Stimulated activated CD8-positive, alpha-beta memory T cell treated with anti-CD3 and anti-CD28 coated beads, Interleukin-4, amount 100 ng/mL, for 4 hours (primary cell): ENCODE results near the gene ABCC4.
"Not testable (repeated sequence)": the region's sequence is repeated elsewhere in the genome, so short reads cannot be mapped to it uniquely, and the experiment has no call there.

Source experiments
- DNase-seq, 2 donors: peaks; one replicate each; pipeline ENCODE4 v3.0.0-alpha.2; 2020; ENCODE audit warnings: low read depth in 2 of 2, low spot score in 1 of 2

ABCC4 gene

DNA sequence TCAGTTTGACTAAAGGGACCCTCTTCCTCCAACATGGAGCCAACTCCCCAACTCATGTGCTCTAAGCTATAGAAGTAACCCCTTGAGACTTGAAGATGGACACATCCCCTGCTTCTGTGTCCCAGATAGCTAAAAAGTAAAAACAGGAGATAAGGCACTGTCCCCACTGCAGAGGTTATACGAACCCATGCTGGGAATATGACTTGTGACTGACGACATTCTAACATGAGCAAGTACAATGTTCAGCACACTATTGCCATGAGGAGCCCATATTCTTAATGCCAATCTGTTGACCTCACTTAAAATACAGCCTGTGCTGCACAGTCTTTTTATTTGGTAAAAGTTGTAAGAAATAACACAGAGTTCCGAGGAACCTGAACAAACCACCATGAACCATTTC is 71.4 kb downstream of the ABCC4 start:
- DNase-seq: no peak

DNA sequence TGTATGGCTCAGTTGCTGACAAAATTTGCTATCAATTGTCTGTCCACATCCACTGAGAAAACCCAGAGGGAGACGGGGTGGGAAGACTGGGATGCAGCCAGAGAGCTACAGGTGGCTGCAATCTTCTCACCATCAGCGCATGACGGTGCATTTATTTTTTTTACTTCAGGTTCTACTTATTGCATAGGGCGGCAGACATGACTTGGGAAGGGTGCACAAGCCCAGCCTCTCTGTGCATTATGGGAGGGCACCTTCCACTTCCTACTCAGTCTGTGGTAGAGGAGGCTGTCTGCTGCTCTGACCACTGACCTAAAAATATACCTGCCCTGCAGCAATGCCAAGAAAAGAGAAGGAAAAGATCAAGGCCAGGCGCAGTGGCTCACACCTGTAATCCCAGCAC is 73.1 kb downstream of the ABCC4 start:
- DNase-seq: no peak

DNA sequence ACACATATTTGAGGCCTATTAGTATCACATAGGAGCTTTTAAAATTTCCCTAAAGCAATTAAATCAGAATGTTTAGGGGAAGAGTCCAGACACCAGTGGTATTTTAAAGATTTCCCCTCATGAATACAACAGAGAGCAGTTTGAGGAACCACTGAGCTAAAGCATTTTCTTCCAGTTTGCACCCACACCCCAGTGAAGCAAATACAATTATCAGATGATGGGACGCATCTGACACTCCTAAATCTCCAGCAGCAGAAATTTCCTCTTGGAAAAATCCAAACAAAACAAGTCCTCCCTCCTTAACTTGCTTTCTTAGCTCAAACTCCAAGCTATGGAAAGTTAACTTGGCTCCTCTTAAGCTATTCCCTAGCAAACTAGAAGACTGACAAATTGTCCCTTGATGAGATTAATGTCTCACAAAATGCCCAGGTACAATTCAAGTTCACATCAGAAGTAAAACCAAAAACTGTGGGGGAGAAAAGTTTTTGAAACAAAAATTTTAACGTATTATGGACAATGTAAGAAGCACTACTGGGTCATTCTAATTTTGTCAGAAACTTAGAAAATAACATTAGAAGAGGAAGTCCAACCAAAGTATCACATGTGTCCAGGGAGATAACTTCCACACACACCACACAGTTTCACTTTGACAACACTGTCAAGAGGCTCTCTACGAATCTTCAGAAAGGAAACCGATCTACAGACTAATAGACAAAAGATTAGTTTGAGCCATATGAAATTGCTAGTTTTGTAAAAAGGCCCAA is 74.1 kb downstream of the ABCC4 start:
- no peak for DNase-seq

DNA sequence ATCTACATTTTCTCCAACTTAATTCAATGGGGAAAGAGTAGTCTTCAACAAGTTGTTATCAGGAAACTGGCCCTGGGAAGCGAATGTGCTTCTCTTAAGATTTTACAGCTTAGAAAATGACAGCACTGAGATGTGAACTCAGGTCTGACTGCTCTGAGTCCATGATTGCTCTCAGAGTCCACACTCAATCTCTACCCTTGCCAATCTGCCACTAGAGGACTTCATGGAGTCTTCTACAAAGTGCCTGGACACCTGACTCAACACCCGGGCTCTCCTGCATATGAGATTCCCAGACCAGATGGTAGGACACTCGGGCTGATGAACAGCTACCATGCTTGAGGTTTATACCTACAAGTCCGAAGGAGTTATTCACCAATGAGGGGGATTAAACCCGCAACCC is 74.8 kb downstream of the ABCC4 start:
- DNase-seq: no peak

DNA sequence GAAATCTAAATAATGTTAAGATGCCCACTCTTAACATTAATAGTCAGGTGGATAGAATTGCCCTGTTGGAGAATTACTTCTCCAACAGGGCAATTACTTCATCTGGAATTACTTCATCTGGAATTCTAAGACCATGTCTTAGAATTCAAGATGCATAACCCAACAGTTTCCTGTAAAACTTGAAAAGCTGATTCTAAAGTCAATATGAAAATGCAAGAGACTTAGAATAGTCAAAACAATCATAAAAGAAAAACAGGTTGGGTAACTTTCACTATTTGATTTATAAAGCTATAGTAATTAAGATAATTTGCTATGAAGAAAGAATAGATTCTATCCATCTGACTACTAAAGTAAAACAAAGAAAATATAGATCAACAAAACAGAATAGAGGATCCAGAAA is 75.2 kb downstream of the ABCC4 start:
- DNase-seq: no peak

DNA sequence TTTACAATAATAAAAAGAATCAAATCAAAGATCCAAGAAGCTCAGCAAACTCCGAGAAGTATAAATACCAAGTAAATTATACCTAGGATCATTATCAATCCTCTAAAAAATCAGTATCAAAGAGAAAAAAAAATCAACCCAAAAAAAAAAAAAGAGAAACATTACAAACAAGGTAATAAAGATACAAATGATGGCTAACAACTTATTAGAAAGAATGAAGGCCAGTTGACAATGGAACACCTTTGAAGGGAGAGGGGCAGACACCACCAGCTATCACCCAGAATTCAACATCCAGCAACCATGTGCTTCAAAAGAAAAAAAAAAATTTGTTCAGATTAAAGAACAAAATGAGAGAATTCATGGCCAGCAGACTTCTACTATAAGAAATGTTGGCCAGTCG is 77.2 kb downstream of the ABCC4 start:
- no peak for DNase-seq

DNA sequence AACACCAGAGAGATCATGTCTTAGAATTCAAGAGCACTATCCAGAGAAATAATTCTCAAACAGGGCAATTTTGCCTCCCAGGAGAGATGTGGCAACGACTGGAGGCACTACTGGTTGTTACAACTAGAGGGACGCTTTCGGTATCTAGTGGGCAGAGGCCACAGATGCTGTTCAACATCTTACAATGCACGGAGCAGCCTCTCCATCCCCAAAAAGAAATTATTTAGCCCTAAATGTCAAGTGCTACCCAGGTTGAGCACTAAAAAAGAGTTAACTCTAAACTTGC is 78.6 kb downstream of the ABCC4 start:
- DNase-seq: no peak

DNA sequence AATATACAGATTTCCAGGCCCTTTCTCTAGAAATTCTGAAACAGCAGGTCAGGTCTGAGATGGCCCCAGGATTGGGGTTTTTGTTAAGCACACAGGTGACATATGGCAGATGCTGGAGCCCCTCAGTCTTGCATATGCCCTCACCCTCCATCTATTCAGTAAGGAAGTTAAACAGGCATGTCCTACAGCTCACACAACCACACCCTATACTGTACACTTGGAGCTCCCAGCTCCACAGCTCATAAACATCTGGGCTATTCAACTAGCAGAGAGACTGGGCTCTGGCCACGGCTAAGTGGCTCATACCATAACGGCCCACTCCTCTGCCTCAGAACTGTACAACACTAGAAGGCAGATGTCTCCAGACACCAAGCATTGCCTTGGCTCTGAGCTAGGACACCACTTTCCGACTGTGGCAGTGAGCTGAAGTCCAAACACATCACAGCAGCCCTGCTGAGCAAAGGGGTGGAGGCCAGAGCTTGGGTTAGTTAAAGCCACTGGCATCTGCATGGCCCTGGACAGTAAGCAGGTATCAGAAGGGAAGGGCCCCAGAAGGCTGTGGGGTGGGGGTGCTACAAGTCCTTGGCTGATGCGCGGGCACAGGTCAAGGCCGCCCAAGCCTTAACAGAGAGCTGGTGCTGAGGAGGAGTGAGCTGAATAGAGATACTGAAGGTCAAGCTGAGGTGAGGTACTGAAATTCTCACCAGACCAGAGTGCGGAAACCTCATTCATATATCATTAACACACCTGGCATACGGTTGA is 79.1 kb downstream of the ABCC4 start:
- DNase-seq: no peak

DNA sequence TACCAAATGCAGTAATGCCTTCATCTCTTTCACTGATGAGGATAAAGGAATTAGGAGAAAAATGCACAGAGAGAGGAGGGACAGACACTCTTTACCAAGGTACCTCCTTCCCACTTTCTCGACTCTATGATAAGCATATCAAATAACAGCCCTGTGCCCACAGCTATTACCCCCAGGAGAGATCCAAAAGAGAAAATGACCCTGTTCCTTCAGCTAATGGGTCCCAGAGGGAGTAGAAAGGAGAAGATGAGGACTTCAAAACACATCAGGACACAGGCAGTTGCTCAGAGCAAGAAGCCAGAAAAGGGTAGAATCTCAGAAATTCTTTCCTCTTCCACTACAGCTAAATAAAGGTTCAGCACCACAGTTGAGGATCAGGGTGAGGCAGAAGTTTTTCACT is 80.6 kb downstream of the ABCC4 start:
- no peak for DNase-seq

DNA sequence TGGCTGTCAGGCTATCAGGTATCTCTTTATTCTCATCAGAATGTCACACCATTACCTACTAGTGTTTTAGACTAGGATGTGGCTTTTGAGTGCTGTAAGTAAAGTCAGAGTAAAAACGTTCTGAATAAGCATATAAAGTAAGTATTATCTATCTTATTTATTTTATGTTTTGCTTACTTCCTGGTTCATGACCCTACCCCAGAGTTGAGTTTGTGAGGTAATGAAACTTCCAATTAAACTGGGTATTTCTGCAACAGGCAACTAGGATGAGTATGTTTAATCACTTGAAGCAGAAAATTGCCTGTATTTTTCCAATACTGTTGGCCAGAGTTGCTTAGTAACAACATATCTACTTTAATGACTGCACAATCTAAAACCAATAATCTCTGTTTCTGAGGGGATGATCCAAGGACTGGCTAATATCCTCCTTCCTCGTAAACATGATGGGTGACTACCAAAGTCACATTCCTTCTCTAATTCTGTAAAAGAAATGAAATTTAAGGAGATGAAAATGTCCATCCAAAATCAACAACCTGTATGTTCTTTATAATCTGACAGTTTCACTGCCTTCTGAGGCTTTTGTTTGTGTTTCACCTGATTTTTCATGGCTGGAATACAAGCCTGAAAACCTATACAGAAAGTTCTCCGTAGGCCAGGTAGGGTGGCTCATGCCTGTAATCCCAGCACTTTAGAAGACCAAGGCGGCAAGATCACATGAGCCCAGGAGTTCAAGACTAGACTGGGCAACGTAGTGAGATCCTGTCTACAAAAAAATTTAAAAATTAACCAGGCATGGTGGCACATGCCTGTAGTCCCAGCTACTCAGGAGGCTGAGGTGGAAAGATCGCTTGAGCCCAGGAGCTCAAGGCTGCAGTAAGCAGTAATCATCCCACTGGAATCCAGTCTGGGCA is 83.1 kb downstream of the ABCC4 start:
- no peak for DNase-seq

DNA sequence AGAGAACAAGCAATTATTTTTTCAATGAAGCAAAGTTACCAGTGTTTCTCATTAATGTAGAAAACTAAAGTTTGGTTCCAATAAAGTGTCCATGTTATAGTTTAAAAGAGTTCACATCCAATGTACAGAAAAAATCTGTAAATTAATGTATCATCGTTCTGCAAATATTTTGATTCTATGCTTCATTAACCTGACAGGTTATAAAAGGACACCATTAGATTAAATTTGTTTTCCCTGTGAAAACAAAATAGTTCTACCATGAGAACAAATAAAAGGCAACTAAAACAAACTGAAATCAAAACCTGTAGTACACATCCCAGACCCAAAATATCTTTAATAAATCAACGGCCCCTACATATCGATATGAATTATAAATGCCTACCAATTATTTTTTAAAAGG is 85.1 kb downstream of the ABCC4 start:
- DNase-seq: no peak

DNA sequence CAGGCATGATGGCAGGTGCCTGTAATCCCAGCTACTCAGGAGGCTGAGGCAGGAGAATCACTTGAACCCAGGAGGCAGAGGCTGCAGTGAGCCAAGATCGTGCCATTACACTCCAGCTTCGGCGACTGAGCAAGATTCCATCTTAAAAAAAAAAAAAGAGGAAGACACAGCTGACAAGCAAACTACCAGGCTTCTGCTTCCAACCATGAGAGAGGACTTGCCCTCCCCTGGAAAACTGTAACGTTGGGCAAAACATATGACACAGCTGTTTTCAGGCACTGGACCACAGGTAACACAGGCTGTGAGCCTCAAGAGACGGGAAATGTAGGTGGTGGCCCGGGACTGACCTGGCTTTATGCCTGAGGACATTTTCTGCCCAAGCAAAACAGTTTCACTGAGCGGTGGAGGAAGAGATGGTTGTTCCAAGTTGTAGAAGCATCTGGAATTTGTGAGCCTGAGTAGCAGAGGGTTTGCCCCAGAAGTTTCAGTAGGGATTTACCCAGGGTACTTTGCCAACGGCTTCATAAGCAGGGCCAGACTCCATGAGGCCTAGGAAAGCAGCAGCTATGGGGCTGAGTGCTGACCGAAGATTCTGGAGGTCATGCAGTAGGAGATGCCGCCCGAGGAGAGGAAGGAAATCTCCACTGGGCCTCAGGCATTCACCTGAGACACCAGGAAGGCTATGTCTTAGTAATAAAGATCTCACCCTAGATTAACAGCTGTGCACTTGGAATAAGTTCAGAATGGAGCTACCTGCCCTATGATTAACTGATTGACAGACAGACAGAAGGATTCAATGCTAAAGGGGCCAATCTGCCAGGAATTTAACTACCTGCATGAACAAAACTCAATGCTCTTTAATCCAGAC is 88.0 kb downstream of the ABCC4 start:
- no peak for DNase-seq

DNA sequence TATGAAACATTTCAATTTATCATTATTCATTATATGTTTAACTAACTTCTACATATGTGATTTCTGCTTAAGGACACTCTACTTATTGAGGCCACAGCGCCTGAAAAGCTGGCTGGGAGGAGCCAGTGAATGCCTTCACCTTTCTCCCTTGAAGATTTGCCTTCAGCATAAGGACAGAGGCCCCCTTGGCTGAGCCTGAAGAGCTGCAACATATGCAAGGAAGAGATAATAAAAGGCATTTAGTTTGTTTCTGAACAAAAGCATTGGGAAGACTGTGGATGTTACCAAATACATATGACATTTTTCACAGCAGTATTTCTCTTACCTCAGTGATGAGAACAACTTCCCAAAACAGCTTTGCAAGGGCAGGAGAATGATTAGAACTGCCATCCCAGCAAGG is 92.1 kb downstream of the ABCC4 start:
- no peak for DNase-seq

DNA sequence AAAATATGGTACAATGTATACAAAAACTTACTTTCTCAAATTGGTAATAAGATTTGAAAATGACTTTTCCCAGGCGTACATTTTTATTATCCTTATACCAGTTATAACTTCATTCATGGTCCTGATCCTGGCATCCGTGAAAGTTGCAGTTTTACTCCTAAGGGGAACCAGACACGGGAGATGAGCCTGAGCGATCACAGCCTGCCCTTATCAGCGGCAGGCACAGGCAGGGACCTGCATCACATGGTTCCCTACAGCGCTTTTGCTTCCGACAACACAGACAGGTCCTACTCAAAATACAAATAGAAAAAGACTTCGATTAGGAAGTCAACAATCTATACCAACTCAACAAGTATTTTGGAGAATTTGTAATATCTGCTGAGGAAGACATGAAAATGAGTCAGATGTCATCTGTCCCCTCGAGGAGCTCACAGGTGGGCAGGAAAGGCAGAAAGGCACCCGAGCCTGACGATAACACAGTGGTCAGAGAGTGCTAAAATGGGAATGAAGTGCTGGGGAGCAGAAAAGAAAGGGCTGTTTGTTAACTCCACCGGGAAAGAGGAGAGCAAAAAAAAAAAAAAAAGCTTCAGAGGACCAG is 93.4 kb downstream of the ABCC4 start:
- no peak for DNase-seq

DNA sequence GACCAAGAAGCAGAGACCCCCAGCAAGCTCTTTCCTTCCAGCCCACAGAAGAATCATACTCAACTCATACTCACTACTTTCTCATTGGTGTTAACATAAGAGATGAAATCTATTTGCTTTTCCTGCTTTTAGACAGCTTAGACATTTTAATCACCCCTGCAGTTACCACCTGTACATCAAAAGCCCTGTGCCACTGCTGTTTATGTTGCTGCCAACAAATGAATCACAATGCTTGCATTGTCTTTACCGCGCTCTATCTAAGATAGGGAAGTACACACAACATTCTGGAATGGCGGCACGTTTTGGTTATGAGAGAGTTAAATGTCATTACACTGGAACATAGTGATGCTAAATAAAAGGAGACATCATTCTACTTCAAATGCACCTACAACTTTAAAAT is 95.1 kb downstream of the ABCC4 start:
- no peak for DNase-seq

DNA sequence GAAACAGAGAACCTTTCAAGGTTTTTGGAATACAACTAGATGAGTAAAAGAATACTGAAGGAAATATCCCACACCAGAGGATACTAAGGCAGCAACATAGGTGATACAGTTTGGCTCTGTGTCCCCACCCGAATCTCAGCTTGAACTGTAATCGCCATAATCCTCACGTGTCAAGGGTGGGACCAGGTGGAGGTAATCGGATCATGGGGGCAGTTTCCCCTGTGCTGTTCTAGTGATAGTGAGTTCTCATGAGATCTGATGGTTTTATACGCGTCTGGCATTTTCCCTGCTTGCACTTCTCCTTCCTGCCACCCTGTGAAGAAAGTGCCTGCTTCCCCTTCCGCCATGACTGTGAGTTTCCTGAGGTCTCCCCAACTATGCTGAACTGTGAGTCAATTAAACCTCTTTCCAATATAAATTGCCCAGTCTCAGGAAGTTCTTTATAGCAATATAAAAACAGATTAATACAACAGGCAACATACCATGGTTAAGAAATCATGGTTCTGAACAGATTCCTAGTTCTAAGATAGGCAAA is 97.0 kb downstream of the ABCC4 start:
- DNase-seq: no peak

DNA sequence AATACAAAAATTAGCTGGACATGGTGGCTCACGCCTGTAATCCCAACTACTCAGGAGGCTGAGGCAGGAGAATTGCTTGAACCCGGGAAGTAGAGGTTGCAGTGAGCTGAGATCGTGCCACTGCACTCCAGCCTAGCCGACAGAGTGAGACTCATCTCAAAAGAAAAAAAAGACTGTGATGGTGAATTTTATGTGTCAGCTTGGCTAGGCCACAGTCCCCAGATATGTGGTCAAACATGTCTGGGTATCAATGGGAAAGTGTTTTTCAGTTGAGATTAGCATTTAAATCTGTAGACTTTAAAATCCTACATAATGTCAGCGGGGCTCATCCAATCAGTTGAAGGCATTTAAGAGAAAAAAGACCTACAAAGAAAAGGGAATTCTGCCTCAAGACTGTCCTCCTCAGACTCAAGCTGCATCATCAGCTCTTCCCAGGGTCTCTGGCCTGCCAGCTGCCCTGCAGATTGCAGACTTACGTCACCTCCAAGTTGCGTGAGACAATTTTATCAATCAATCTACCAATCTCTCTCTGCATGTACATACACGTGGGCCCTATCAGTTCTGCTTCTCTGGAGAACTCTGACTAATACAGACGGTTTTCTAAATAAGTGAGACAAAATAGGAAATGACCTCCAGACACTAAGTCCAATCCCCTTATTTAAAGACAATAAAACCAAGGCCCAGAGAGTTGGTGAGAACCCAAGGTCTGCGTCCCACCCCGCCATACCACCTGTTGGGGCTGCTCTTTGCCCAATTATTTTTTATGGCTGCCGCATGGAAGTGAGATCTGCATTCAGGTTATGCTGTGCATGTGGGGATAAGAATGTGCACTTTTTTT is 99.2 kb downstream of the ABCC4 start:
- no peak for DNase-seq

DNA sequence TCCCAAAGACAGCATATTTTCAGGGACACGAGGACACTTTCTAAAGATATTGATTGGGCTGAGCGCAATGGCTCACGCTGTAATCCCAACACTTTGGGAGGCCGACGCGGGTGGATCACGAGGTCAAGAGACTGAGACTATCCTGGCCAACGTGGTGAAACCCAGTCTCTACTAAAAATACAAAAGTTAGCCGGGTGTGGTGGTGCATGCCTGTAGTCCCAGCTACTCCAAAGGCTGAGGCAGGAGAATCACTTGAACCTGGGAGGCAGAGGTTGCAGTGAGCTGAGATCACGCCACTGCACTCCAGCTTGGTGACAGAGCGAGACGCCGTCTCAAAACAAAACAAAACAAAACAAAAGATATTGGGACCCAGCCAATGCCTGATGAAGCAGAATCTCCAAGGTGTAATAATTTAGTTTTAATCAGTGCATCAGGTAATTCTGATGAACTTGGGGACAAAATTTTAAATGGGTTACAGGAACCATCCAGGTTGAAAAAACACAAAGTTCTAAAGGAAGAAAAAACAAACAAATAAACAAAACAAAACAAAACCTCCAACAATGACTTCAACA is 100.8 kb downstream of the ABCC4 start:
- not testable (repeated sequence) for DNase-seq

DNA sequence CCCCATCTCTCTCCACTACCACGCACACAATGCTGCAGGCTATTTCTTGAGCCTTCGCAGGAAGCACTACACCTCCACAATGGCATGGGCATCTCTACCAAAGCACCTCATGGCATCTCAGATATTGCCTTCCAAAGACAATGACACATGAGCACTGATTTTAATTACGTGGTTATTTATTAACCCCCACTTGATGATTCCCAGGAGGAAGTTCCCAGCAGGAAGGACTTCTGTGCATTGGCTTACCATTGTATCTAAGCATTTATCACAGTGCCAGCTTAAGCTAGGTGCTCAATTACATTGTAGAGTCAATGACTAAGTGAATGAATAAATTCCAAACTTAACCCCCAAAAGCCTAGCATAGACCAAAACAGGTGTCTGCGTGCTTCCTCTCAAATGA is 101.4 kb downstream of the ABCC4 start:
- DNase-seq: no peak
